Measurements from ENCODE around the gene ABHD11.

The ABHD11 gene

DNA sequence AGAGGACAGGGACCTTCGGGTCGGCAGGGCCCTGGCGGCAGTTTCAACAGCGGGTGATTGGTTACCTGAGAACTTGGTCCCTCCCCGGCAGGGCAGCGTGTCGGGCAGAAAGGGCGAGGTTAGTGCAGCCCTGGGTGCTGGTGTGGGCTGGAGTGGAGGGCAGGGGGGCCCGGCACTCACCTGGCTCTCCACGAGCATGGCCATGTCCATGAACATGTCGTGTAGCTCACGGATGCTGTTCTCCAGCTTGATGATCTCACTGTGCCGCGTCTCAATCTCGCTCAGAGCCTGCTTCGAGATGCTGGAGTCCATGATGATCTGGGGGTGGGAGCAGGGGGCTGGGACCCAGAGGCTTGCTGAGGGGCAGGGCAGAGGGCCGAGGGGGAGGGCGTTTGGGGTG, 35.9 kb downstream of the ABHD11 start:
- no peak for DNase-seq (ENCODE audit: low read depth in 1 of 2, low spot score in 1 of 2)

DNA sequence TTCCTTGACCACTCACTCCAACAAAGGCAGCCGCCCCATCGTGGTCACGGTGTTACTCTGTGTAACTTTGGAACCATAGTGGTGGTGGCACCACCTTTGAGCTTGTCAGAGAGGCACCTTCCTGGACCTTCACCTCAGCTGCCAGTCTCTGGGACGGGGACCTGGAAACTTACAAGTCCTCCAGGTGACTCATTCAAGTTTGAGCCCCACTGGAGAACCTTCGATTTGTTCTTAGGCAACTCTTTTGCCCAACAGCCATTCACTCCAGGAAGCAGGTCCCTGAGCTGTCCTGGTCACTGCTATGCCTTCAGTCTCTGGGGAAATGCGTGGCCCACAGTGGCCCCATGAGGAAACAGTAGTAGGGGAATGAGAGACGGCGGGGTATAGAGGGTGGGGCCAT, 36.4 kb downstream of the ABHD11 start:
- no peak for DNase-seq (ENCODE audit: low read depth in 1 of 2, low spot score in 1 of 2)

DNA sequence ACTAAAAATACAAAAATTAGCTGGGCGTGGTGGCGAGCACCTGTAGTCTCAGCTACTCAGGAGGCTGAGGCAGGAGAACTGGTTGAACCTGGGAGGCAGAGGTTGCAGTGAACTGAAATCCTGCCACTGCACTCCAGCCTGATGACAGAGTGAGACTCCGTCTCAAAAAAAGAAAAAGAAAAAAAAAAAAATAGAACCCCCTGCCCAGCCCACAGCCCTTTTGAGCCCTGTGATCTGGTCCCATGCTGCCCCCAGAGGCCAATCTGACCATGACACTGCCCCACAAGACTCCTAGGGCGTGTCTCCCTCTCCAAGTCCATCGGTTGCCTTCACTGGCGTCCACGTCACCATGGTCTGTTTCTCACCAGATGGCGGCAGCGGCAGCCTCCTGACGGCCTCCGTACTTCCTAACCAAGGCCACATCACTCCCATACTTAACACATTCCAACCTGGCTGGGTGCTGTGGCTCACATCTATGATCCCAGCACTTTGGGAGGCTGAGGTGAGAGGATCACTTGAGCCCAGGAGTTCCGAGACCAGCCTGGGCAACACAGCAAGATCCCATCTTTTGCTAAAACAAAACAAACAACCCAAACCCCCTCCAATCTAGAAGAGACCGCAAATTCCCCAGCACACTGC, 37.1 kb downstream of the ABHD11 start:
- no peak for DNase-seq (ENCODE audit: low read depth in 1 of 2, low spot score in 1 of 2)

DNA sequence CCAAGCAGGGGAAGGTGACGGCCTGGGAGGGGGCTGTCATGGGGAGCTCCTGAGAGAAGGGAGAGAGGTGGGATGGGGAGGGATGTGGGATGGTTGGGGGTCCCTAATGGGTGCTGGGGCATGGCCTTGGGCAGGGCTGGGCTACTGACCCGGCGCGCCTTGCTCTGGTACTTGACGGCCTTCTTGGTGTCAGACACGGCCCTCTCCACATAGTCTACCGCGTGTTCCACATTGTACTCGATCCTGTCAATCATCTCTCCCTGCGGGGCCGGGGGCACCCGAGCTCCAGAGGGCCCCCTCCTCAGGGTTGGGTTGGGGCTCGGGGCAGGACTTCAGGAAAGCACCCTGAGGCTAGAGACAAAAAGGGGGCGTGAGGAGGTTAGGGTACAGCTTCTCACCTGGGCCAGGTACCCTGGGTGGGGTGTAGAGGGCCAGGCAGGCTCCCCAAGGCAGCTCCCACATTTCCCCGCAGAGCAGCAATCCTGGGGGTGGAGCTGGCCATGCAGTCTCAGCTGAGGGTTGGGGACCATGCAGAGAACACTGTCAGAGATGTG, 37.9 kb downstream of the ABHD11 start:
- no peak for DNase-seq (ENCODE audit: low read depth in 1 of 2, low spot score in 1 of 2)

DNA sequence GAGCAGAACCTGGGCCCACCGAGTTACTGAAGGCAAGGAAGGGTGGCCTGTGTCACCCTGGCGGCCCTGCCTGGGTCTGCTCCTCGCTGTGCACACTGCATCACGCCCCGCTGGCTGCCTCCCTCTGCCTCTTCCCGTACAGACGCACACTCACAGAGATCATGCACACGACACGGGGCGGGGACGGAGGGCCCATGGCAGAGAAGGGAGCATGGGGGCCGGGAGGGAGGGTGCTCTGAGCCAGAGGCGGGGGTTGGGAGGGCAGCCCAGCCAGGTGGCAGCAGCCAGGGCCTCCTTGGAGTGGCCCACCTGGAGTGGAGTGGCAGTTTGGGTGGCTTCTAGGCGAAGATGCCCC, 38.6 kb downstream of the ABHD11 start:
- no peak for DNase-seq (ENCODE audit: low read depth in 1 of 2, low spot score in 1 of 2)

DNA sequence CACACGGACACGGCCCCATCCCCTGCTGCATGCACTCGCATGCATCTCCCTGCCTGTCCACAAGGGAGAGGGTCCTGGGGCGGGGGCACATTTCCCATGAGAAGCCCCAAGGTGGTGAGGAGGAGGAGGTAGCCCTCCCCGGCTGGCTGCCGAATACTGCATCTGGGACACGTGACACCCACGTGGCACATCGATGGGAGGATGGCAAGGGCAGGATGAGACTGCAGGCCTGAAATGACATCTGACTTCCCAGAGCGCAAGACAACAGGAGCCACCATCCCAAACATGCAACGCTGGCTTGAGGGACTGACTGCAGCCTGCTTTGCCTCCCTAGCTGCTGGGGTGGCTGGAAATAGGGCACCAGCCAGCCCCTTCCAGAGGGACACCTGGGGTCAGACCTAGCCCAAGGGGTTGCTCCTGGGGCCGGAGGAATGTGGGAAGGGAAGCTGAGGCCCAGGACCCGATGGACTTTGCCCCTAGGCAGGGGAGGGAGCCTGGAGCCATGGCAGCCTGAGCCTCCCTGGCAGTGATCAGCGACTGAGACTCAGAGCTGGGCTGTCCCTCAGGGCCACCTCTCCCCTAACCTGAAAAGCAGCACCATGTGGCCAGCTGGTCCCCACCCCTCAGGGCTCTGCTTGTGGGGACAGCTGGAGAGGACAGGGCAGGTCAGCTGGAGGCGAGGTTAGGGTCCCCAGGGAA, 39.1 kb downstream of the ABHD11 start:
- DNase-seq (ENCODE audit: low read depth in 1 of 2, low spot score in 1 of 2) = no peak

DNA sequence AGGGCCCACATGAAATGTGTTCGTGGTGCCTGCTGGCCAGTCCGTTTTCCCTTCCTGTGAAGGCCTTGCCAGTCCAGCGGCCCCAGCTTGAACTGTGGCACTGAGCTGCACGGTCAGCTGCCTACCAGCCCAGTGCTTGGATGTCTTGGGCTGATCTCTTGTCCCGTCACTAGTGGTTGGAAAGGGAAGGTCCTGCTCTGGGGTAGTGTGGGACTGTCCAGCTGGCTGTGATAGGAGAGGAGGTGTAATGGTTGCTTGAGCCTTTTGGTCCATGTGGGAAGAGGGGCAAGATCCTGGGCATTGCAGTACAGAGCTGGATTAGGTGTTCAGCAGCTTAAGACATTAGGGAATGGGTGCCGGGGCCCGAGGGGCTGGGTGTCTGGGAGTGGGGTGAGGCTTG, 40.2 kb downstream of the ABHD11 start:
- no peak for DNase-seq (ENCODE audit: low read depth in 1 of 2, low spot score in 1 of 2)

DNA sequence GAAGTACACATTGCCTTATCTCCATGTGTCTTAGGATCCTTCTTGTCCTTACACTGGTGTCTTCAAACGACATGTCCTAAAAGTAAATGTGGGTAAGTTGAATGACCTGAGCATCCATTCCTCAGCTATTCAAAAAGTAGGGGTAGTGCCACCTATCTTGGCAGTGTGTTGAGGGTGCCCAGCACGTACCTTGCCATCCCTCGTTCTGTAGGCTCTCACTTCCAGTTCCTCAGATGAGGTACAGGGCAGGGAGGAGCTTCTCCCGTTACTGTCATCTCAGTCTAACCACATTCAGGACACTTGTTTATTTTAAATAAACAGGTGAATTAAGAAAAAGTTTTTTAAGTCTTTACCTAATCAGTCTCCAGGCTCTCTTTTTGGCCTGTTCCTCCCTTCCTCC, 42.2 kb downstream of the ABHD11 start:
- DNase-seq (ENCODE audit: low read depth in 1 of 2, low spot score in 1 of 2) = no peak

DNA sequence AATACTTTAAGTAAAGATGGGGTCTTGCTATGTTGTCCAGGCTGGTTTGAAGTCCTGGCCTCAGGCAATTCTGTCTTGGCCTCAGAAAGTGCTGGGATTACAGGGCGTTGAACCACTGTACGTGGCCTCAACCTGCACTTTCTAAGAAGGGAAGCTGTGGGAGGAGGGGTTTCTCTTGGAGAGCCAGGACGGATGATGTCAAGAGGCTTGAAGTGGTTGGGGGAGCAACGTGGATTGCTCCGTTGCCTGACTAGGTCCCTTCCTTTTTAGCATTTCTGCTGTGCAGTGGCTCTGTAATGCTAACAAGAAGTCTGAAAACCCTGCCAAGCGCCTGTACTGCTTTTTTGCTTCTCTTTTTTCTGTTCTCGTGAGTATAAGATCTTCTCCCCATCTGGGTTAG, 48.0 kb downstream of the ABHD11 start:
- DNase-seq (ENCODE audit: low read depth in 1 of 2, low spot score in 1 of 2) = no peak

DNA sequence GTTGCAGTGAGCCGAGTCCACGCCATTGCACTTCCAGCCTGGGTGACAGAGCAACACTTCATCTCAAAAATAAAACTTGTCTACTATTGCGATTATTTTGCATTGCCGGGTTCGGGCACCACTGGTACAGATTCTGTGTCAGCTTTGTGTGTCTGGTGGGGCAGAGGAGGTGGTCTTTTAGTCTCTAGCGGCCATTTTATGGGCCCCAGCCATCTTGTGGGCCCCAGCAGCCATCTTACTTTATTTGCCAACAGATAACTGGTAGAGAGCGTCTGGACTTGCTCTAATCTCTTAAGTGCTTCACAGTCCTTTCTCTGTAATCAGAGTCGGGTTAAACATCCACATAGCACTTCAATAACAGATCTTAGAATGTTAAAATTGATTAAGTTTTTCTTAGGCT, 50.3 kb downstream of the ABHD11 start:
- no peak for DNase-seq (ENCODE audit: low read depth in 1 of 2, low spot score in 1 of 2)
